Astrocyte of the cerebellum (primary cell): ENCODE measurements around the gene GASK1A.

Experiments
- DNase-seq: peaks from one replicate; pipeline ENCODE4 v3.0.0-alpha.2; 2011; ENCODE audit warnings: low read depth
- H3K4me3 ChIP-seq: 2 replicates; pipeline ENCODE4 v1.5.1; 2011; ENCODE audit warnings: mild to moderate bottlenecking, low read depth, low read length, moderate library complexity
- in situ Hi-C: cut with HindIII; loops from 2 replicates; pipeline ENCODE4 v1.10.0; 2017; ENCODE audit warnings: low sequenced_read_pairs
- TF ChIP-seq, protein P1 (sequence below): IDR thresholded peaks from 2 replicates; pipeline ENCODE4 v1.5.1; 2012; ENCODE audit warnings: low read length, low read depth, moderate library complexity, mild to moderate bottlenecking; ENCODE audit errors: missing control alignments

GASK1A gene

GRCh38 chr3:42980209-42980608, 1.1 kb downstream of the GASK1A start:
- TF ChIP-seq, protein P1, sequence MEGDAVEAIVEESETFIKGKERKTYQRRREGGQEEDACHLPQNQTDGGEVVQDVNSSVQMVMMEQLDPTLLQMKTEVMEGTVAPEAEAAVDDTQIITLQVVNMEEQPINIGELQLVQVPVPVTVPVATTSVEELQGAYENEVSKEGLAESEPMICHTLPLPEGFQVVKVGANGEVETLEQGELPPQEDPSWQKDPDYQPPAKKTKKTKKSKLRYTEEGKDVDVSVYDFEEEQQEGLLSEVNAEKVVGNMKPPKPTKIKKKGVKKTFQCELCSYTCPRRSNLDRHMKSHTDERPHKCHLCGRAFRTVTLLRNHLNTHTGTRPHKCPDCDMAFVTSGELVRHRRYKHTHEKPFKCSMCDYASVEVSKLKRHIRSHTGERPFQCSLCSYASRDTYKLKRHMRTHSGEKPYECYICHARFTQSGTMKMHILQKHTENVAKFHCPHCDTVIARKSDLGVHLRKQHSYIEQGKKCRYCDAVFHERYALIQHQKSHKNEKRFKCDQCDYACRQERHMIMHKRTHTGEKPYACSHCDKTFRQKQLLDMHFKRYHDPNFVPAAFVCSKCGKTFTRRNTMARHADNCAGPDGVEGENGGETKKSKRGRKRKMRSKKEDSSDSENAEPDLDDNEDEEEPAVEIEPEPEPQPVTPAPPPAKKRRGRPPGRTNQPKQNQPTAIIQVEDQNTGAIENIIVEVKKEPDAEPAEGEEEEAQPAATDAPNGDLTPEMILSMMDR, result no peak
- no peak for DNase-seq
- H3K4me3 ChIP-seq, result no peak overlapping the region
- in situ Hi-C loops, result no loop called here

DNA sequence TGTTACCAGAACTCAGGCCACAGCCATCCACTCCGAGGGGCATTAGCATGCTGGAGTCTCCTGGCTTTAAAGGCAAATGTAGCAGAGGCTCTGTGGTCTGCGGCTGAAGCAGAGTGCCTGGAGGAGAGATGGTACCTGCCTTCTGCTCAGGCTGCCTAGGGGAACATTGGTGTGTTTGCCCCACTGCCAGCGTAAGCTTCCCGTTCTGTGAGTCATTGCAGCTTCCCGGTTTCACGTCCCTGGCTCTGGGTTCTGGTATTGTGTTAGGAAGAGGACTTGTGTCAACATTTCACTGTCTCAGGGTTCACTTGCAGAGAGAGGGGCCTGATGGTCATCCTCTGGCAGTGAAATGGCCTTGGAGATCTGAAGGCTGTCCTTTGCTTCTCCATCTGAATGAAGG, 1.8 kb downstream of the GASK1A start:
- TF ChIP-seq, protein P1, result no peak
- in situ Hi-C loops, result no loop called here
- no peak for DNase-seq
- H3K4me3 ChIP-seq, result no peak overlapping the region

GRCh38 chr3:42982645-42983412, 3.7 kb downstream of the GASK1A start:
- no peak overlapping the region for H3K4me3 ChIP-seq
- no peak for DNase-seq
- TF ChIP-seq, protein P1, result no peak
- in situ Hi-C loops, result no loop called here

- TF ChIP-seq, protein P1, result no peak
- in situ Hi-C loops, result no loop called here
- no peak for DNase-seq
Observed at GRCh38 chr3:42983927-42984326, 4.8 kb downstream of the GASK1A start.

GRCh38 chr3:42984701-42985100, 5.6 kb downstream of the GASK1A start:
- TF ChIP-seq, protein P1, result no peak
- no peak overlapping the region for H3K4me3 ChIP-seq
- in situ Hi-C loops, result no loop called here

More at GRCh38 chr3:42983927-42984326, 4.8 kb downstream of the GASK1A start:
- H3K4me3 ChIP-seq, result no peak overlapping the region

GRCh38 chr3:42988097-42988496, 9.0 kb downstream of the GASK1A start:
- no peak for DNase-seq
- in situ Hi-C loops, result no loop called here
- TF ChIP-seq, protein P1, result no peak
- H3K4me3 ChIP-seq, result no peak overlapping the region

More at GRCh38 chr3:42984701-42985100, 5.6 kb downstream of the GASK1A start:
- DNase-seq, result no peak
